Thyroid gland (tissue), 4 donors: Measurements from ENCODE around the gene UGT1A6. TPM values are rescaled to one million over a fixed set of nuclear protein-coding genes. Genes with fewer than 3 reads are reported as not detected.
A peak's percentile ranks its signal among the peaks of the same experiment; 100 is the strongest.

ENCODE experiments used
- DNase-seq, 2 donors: peaks; one replicate each; pipeline ENCODE4 v3.0.0-alpha.2; 2019
- H3K27ac ChIP-seq, 3 donors: fragments of 200-600 bp; sonication (generic); 1 replicate in 2 of 3; 2 replicates in 1 of 3; pipeline ENCODE4 v1.5.1; 2016 to 2019; ENCODE audit warnings: mild to moderate bottlenecking in 1 of 3, moderate library complexity in 1 of 3
- H3K27me3 ChIP-seq: fragments of 200-600 bp; sonication (generic); one replicate; pipeline ENCODE4 v1.5.1; 2019
- H3K36me3 ChIP-seq, 2 donors: fragments of 200-600 bp; sonication (generic); one replicate each; pipeline ENCODE4 v1.5.1; 2016 to 2019
- H3K4me1 ChIP-seq, 2 donors: fragments of 200-600 bp; sonication (generic); one replicate each; pipeline ENCODE4 v1.5.1; 2017 to 2019
- H3K4me3 ChIP-seq, 3 donors: fragments of 200-600 bp; sonication (generic); replicated peaks in 1 of 3; 1 replicate in 2 of 3; 2 replicates in 1 of 3; pipeline ENCODE4 v1.5.1; 2016; ENCODE audit warnings: mild to moderate bottlenecking in 1 of 3
- H3K9me3 ChIP-seq: fragments of 200-600 bp; sonication (generic); one replicate; pipeline ENCODE4 v1.5.1; 2017
- CTCF ChIP-seq, 6 experiments: fragments of 200-600 bp in 3 of 6; fragments of 450-650 bp in 3 of 6; sonication (generic) in 3 of 6; IDR thresholded peaks; one replicate each; pipeline ENCODE4 v1.5.1; 2016 to 2019; ENCODE audit warnings: antibody characterized with exemption in 6 of 6, mild to moderate bottlenecking in 2 of 6, inconsistent platforms in 1 of 6, moderate library complexity in 1 of 6
- POLR2A ChIP-seq, 2 donors: fragments of 450-650 bp; IDR thresholded peaks; one replicate each; pipeline ENCODE4 v1.6.1; 2017; ENCODE audit warnings: antibody characterized with exemption in 2 of 2, mild to moderate bottlenecking in 2 of 2, moderate library complexity in 1 of 2
- WGBS, 2 donors: methylation state at CpG; one replicate each; pipeline ENCODE4 v1.1.5; 2017; 5-methylcytosine and 5-hydroxymethylcytosine counted together
- intact Hi-C: fragments of 100-400 bp; cut with DNase I; formaldehyde crosslinking; loops from one replicate; pipeline ENCODE4 v1.15.1; 2023
- total RNA-seq, 4 donors: library from RNA; depleted of rRNA; stranded (reverse); fragments of >200 nt; gene quantifications; one replicate each; pipeline ENCODE4 v1.2.3, GENCODE V29; 2016

Gene UGT1A6
- total RNA-seq, 4 donors from 2014 or later = 0.81 to 6.2 (median 3.5) TPM

GRCh38 chr2:233799716-233800115 lies 107.0 kb downstream of the UGT1A6 start:
- Histone ChIP-seq H3K36me3 (no peaks in the 10 kb centered on the region), H3K27me3 (no peaks in the 10 kb centered on the region), H3K4me3 (no peak overlapping the region), H3K4me1 (peaks cover 6 to 13% of the 10 kb centered on the region in 2 donors), H3K9me3 (no peaks in the 10 kb centered on the region), H3K27ac (peak overlapping the region in 2 of 3 donors; percentile 6 to 12)
- TF ChIP-seq POLR2A (IDR thresholded peaks at IDR 0.05) = no peak
- peak in 1 of 6 experiments; percentile 22 for TF ChIP-seq CTCF (IDR thresholded peaks at IDR 0.05)
- intact Hi-C loops = no loop called here
- WGBS, 2 donors = 8 to 62% methylated on average over 4 to 5 of the region's 5 CpGs
- DNase-seq = peak; percentile 78 to 89

GRCh38 chr2:233800208-233800607 lies 107.5 kb downstream of the UGT1A6 start:
- intact Hi-C loops = no loop called here
- Histone ChIP-seq H3K36me3 (no peaks in the 10 kb centered on the region), H3K4me3 (no peak overlapping the region), H3K27me3 (no peaks in the 10 kb centered on the region), H3K27ac (peak overlapping the region in 2 of 3 donors; percentile 12 to 30), H3K9me3 (no peaks in the 10 kb centered on the region), H3K4me1 (peaks cover 6 to 13% of the 10 kb centered on the region in 2 donors)
- 66 to 80% methylated on average over 7 of the region's 7 CpGs for WGBS, 2 donors
- TF ChIP-seq POLR2A (IDR thresholded peaks at IDR 0.05) (no peak), CTCF (IDR thresholded peaks at IDR 0.05) (no peak)
- no peak for DNase-seq

- H3K9me3 ChIP-seq = no peaks in the 10 kb centered on the region
- no peak overlapping the region for H3K4me3 ChIP-seq
- no peaks in the 10 kb centered on the region for H3K36me3 ChIP-seq
- no peak for DNase-seq
- intact Hi-C loops = no loop called here
- H3K27me3 ChIP-seq = no peaks in the 10 kb centered on the region
- WGBS, 2 donors = 73 to 93% methylated on average over 9 of the region's 9 CpGs
- no peak overlapping the region for H3K27ac ChIP-seq
- TF ChIP-seq CTCF (IDR thresholded peaks at IDR 0.05) = no peak
- no peak for TF ChIP-seq POLR2A (IDR thresholded peaks at IDR 0.05)
- H3K4me1 ChIP-seq = peaks cover 6 to 13% of the 10 kb centered on the region in 2 donors
Observed at GRCh38 chr2:233801357-233802131, 108.9 kb downstream of the UGT1A6 start.

- TF ChIP-seq CTCF (IDR thresholded peaks at IDR 0.05) = no peak
- TF ChIP-seq POLR2A (IDR thresholded peaks at IDR 0.05) = no peak
- Histone ChIP-seq H3K27ac (no peak overlapping the region), H3K4me1 (peaks cover 6 to 13% of the 10 kb centered on the region in 2 donors), H3K27me3 (no peaks in the 10 kb centered on the region), H3K9me3 (no peaks in the 10 kb centered on the region), H3K4me3 (no peak overlapping the region), H3K36me3 (no peaks in the 10 kb centered on the region)
- DNase-seq = no peak
- 77 to 83% methylated on average over 3 of the region's 3 CpGs for WGBS, 2 donors
- intact Hi-C loops = no loop called here
Observed at GRCh38 chr2:233802132-233802815, 109.6 kb downstream of the UGT1A6 start.
